NCI-H1048 (cell line): ENCODE measurements around the gene MAML2.

Experiments used
- DNase-seq: peaks from one replicate; lab custom pipeline; 2025; lab: John Stamatoyannopoulos, UW

Gene MAML2

GRCh38 chr11:96036863-96037262 is 306.1 kb downstream of the MAML2 start:
- DNase-seq: no peak

- no peak for DNase-seq
These were observed 307.3 kb downstream of the MAML2 start for GRCh38 chr11:96035740-96036078.

- no peak for DNase-seq
These were observed 307.8 kb downstream of the MAML2 start for GRCh38 chr11:96035031-96035739.

GRCh38 chr11:96033599-96033998 is 309.4 kb downstream of the MAML2 start:
- DNase-seq: no peak

GRCh38 chr11:96033095-96033494 is 309.9 kb downstream of the MAML2 start:
- DNase-seq: no peak

GRCh38 chr11:96028746-96029145 is 314.2 kb downstream of the MAML2 start:
- DNase-seq: no peak

- no peak for DNase-seq
These were observed 316.0 kb downstream of the MAML2 start for GRCh38 chr11:96027021-96027420.

GRCh38 chr11:96026310-96026709 is 316.7 kb downstream of the MAML2 start:
- DNase-seq: no peak

- DNase-seq: no peak
These were observed 318.3 kb downstream of the MAML2 start for GRCh38 chr11:96024666-96025065.

- DNase-seq: no peak
These were observed 319.7 kb downstream of the MAML2 start for GRCh38 chr11:96023275-96023674.

- no peak for DNase-seq
These were observed 320.9 kb downstream of the MAML2 start for GRCh38 chr11:96021901-96022650.

GRCh38 chr11:96019810-96020747 is 322.9 kb downstream of the MAML2 start:
- DNase-seq: no peak

- no peak for DNase-seq
These were observed 323.7 kb downstream of the MAML2 start for GRCh38 chr11:96019281-96019680.

GRCh38 chr11:96017856-96018255 is 325.1 kb downstream of the MAML2 start:
- DNase-seq: no peak

GRCh38 chr11:96016978-96017502 is 326.0 kb downstream of the MAML2 start:
- DNase-seq: no peak

- no peak for DNase-seq
These were observed 327.0 kb downstream of the MAML2 start for GRCh38 chr11:96015906-96016565.

GRCh38 chr11:96014217-96014616 is 328.8 kb downstream of the MAML2 start:
- DNase-seq: no peak

- no peak for DNase-seq
These were observed 329.4 kb downstream of the MAML2 start for GRCh38 chr11:96013461-96014213.

GRCh38 chr11:96012086-96012824 is 330.7 kb downstream of the MAML2 start:
- no peak for DNase-seq

GRCh38 chr11:96010683-96011082 is 332.3 kb downstream of the MAML2 start:
- DNase-seq: no peak
